K562 (cell line): ENCODE data around the gene OPHN1. TPM values are rescaled to one million over a fixed set of nuclear protein-coding genes. Genes with fewer than 3 reads are reported as not detected.

Source experiments
- CXXC5 ChIP-seq: fragments of 250-450 bp; sonication (Bioruptor Pico); IDR thresholded peaks from 2 replicates; pipeline ENCODE4 v1.8.0; 2022; ENCODE audit warnings: inconsistent platforms, mild to moderate bottlenecking, moderate library complexity
- HNRNPK ChIP-seq: fragments of 200-400 bp; formaldehyde crosslinking; IDR thresholded peaks from one replicate; pipeline ENCODE4 v1.6.1; 2018; ENCODE audit warnings: mild to moderate bottlenecking, low read depth, low read length; ENCODE audit not compliant: poor library complexity, severe bottlenecking
- KAT2B ChIP-seq: IDR thresholded peaks from one replicate; pipeline ENCODE4 v1.6.1; 2012; ENCODE audit warnings: low read depth, mild to moderate bottlenecking, control low read depth, inconsistent platforms, low read length, moderate library complexity
- MTA3 ChIP-seq: fragments of 450-650 bp; formaldehyde crosslinking; IDR thresholded peaks from 2 replicates; pipeline ENCODE4 v1.6.1; 2017; ENCODE audit warnings: mild to moderate bottlenecking, borderline replicate concordance
- USF1 ChIP-seq: sonication (generic); formaldehyde crosslinking; IDR thresholded peaks from 2 replicates; pipeline ENCODE4 v1.9.0; 2022; ENCODE audit warnings: mild to moderate bottlenecking, missing genetic modification reagents
- ZNF3 ChIP-seq: fragments of 250-450 bp; sonication (Bioruptor Pico); IDR thresholded peaks from 2 replicates; pipeline ENCODE4 v1.5.0; 2021; ENCODE audit warnings: mild to moderate bottlenecking, moderate library complexity
- polyA plus RNA-seq, 8 experiments: library from polyadenylated mRNA; depleted of rRNA in 4 of 8; stranded (reverse) in 5 of 8; unstranded in 3 of 8; fragments of >200 nt; fragmentation: Nextera tagmentation in 2 of 8; fragmentation: Illumina TruSeq in 1 of 8; extraction: Ambion mirVana in 2 of 8; extraction: Trizol in 1 of 8; gene quantifications; 2 replicates each; pipeline versions ENCODE4 v1.2.1 to v1.2.3, GENCODE V29; 2011 to 2014; ENCODE audit warnings: inconsistent platforms in 1 of 8, missing spikeins in 1 of 8
- total RNA-seq, 7 experiments: library from RNA; depleted of rRNA in 6 of 7; stranded (reverse); fragments of >200 nt in 6 of 7; fragmentation: Illumina TruSeq in 2 of 7; extraction: Trizol in 2 of 7; gene quantifications; 2 replicates each; pipeline versions ENCODE4 v1.2.1 to v1.2.3, GENCODE V29; 2011 to 2021; ENCODE audit warnings: low replicate concordance in 1 of 7
- TF ChIP-seq, protein P1 (sequence below): fragments of 450-650 bp; IDR thresholded peaks from 2 replicates; pipeline ENCODE4 v1.6.1; 2016
- TF ChIP-seq, protein P2 (sequence below): fragments of 450-650 bp; IDR thresholded peaks from 2 replicates; pipeline ENCODE4 v1.6.1; 2017; ENCODE audit warnings: antibody characterized with exemption, mild to moderate bottlenecking
- TF ChIP-seq, protein P3 (sequence below): fragments of 450-650 bp; IDR thresholded peaks from 2 replicates; pipeline ENCODE4 v1.6.1; 2018; ENCODE audit not compliant: partially characterized antibody

The OPHN1 gene
- total and polyA plus RNA-seq, 9 of the 15 experiments (the other 6 are each of a cell fraction or from before 2014, with no cell fraction given): 0.28 to 1.8 (median 1.0) TPM

DNA sequence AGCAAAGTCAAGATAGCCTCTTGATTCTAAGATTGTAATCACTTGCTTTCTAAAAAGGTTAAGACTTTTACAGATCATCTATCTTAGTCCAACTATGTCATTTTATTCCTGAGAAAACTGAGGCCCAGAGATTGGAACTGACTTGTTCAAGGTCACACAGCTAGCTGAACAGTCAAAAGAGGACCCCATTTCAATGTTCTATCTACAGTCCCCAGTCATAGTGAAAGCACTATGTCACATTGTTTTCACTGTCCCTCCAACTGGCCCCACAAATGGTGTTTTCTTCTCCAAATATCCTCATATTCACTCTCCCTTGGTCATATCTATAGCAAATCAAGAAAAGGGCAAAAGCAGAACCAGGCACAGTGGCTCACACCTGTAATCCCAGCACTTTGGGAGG lies 145.2 kb downstream of the OPHN1 start (continued):
- TF ChIP-seq USF1 (CRISPR knock-in tag) (no peak), ZNF3 (no peak), MTA3 (no peak), CXXC5 (no peak), KAT2B (no peak), HNRNPK (no peak)
- TF ChIP-seq, protein P1, sequence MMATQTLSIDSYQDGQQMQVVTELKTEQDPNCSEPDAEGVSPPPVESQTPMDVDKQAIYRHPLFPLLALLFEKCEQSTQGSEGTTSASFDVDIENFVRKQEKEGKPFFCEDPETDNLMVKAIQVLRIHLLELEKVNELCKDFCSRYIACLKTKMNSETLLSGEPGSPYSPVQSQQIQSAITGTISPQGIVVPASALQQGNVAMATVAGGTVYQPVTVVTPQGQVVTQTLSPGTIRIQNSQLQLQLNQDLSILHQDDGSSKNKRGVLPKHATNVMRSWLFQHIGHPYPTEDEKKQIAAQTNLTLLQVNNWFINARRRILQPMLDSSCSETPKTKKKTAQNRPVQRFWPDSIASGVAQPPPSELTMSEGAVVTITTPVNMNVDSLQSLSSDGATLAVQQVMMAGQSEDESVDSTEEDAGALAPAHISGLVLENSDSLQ: no peak
- TF ChIP-seq, protein P2, sequence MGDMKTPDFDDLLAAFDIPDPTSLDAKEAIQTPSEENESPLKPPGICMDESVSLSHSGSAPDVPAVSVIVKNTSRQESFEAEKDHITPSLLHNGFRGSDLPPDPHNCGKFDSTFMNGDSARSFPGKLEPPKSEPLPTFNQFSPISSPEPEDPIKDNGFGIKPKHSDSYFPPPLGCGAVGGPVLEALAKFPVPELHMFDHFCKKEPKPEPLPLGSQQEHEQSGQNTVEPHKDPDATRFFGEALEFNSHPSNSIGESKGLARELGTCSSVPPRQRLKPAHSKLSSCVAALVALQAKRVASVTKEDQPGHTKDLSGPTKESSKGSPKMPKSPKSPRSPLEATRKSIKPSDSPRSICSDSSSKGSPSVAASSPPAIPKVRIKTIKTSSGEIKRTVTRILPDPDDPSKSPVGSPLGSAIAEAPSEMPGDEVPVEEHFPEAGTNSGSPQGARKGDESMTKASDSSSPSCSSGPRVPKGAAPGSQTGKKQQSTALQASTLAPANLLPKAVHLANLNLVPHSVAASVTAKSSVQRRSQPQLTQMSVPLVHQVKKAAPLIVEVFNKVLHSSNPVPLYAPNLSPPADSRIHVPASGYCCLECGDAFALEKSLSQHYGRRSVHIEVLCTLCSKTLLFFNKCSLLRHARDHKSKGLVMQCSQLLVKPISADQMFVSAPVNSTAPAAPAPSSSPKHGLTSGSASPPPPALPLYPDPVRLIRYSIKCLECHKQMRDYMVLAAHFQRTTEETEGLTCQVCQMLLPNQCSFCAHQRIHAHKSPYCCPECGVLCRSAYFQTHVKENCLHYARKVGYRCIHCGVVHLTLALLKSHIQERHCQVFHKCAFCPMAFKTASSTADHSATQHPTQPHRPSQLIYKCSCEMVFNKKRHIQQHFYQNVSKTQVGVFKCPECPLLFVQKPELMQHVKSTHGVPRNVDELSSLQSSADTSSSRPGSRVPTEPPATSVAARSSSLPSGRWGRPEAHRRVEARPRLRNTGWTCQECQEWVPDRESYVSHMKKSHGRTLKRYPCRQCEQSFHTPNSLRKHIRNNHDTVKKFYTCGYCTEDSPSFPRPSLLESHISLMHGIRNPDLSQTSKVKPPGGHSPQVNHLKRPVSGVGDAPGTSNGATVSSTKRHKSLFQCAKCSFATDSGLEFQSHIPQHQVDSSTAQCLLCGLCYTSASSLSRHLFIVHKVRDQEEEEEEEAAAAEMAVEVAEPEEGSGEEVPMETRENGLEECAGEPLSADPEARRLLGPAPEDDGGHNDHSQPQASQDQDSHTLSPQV: no peak
- TF ChIP-seq, protein P3, sequence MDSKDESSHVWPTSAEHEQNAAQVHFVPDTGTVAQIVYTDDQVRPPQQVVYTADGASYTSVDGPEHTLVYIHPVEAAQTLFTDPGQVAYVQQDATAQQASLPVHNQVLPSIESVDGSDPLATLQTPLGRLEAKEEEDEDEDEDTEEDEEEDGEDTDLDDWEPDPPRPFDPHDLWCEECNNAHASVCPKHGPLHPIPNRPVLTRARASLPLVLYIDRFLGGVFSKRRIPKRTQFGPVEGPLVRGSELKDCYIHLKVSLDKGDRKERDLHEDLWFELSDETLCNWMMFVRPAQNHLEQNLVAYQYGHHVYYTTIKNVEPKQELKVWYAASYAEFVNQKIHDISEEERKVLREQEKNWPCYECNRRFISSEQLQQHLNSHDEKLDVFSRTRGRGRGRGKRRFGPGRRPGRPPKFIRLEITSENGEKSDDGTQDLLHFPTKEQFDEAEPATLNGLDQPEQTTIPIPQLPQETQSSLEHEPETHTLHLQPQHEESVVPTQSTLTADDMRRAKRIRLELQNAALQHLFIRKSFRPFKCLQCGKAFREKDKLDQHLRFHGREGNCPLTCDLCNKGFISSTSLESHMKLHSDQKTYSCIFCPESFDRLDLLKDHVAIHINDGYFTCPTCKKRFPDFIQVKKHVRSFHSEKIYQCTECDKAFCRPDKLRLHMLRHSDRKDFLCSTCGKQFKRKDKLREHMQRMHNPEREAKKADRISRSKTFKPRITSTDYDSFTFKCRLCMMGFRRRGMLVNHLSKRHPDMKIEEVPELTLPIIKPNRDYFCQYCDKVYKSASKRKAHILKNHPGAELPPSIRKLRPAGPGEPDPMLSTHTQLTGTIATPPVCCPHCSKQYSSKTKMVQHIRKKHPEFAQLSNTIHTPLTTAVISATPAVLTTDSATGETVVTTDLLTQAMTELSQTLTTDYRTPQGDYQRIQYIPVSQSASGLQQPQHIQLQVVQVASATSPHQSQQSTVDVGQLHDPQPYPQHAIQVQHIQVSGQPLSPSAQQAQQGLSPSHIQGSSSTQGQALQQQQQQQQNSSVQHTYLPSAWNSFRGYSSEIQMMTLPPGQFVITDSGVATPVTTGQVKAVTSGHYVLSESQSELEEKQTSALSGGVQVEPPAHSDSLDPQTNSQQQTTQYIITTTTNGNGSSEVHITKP: no peak
